Measurements from ENCODE around the gene CACUL1. TPM values are rescaled to one million over a fixed set of nuclear protein-coding genes. Genes with fewer than 3 reads are reported as not detected.
"Not testable (repeated sequence)": the region's sequence is repeated elsewhere in the genome, so short reads cannot be mapped to it uniquely, and the experiment has no call there.

Gene CACUL1
- total RNA-seq, 2 donors from 2014 or later: 37.9 to 49.3 TPM

DNA sequence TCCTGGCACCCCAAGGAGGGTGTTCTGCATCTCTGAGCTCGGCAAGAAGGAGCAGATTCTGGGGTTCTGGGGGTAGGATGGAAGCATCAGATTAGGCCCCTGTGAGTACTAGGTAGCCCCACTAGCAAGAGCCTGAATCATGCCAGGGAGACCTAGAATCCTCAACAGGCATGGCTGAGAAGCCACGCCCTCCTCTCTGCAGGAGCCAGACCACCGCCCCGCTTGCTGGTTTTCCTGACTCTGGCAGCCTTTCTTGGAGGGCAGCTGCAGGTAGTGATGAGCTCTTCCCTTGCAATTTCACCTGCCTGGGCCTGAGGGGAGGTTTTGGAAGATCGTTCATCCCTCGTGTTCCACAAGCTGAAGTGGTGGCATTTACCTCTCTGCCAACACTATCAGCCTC lies 90.4 kb downstream of the CACUL1 start:
- Histone ChIP-seq H3K9ac (ENCODE audit: low read depth in 2 of 2, low read length in 2 of 2) (no peak overlapping the region), H3K27ac (no peak overlapping the region), H3K4me3 (no peak overlapping the region), H3K4me1 (no peaks in the 10 kb centered on the region), H3K27me3 (no peaks in the 10 kb centered on the region), H3K9me3 (no peaks in the 10 kb centered on the region), H3K36me3 (no peaks in the 10 kb centered on the region)
- TF ChIP-seq, protein P1, sequence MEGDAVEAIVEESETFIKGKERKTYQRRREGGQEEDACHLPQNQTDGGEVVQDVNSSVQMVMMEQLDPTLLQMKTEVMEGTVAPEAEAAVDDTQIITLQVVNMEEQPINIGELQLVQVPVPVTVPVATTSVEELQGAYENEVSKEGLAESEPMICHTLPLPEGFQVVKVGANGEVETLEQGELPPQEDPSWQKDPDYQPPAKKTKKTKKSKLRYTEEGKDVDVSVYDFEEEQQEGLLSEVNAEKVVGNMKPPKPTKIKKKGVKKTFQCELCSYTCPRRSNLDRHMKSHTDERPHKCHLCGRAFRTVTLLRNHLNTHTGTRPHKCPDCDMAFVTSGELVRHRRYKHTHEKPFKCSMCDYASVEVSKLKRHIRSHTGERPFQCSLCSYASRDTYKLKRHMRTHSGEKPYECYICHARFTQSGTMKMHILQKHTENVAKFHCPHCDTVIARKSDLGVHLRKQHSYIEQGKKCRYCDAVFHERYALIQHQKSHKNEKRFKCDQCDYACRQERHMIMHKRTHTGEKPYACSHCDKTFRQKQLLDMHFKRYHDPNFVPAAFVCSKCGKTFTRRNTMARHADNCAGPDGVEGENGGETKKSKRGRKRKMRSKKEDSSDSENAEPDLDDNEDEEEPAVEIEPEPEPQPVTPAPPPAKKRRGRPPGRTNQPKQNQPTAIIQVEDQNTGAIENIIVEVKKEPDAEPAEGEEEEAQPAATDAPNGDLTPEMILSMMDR (IDR thresholded peaks at IDR 0.05): no peak
- intact Hi-C loops (cut with DNase I): no loop called here
- no peak for DNase-seq

DNA sequence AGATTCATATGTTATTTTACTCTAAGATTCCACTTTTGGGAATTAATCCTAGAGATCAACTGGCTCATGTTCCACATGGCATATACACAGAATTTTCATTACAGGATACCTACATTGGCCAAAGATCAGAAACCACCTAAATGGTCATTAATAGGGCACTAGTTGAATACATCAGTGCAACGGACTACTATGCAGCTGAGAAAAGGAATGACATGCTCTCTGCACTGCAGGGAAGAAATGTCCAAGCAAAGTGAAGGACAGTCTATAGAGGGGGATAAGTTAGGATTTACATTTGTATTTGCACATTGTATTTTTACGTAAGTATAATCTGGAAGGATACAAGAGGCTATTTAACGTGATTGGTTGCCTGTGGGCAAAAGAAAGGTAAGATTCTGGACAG lies 91.6 kb downstream of the CACUL1 start:
- H3K4me1 ChIP-seq: no peaks in the 10 kb centered on the region
- intact Hi-C loops (cut with DNase I): no loop called here
- no peak overlapping the region for H3K9ac ChIP-seq (ENCODE audit: low read depth in 2 of 2, low read length in 2 of 2)
- no peak for DNase-seq
- H3K27me3 ChIP-seq: no peaks in the 10 kb centered on the region
- no peaks in the 10 kb centered on the region for H3K36me3 ChIP-seq
- TF ChIP-seq, protein P1 (IDR thresholded peaks at IDR 0.05): no peak
- no peaks in the 10 kb centered on the region for H3K9me3 ChIP-seq
- no peak overlapping the region for H3K4me3 ChIP-seq
- H3K27ac ChIP-seq: no peak overlapping the region

DNA sequence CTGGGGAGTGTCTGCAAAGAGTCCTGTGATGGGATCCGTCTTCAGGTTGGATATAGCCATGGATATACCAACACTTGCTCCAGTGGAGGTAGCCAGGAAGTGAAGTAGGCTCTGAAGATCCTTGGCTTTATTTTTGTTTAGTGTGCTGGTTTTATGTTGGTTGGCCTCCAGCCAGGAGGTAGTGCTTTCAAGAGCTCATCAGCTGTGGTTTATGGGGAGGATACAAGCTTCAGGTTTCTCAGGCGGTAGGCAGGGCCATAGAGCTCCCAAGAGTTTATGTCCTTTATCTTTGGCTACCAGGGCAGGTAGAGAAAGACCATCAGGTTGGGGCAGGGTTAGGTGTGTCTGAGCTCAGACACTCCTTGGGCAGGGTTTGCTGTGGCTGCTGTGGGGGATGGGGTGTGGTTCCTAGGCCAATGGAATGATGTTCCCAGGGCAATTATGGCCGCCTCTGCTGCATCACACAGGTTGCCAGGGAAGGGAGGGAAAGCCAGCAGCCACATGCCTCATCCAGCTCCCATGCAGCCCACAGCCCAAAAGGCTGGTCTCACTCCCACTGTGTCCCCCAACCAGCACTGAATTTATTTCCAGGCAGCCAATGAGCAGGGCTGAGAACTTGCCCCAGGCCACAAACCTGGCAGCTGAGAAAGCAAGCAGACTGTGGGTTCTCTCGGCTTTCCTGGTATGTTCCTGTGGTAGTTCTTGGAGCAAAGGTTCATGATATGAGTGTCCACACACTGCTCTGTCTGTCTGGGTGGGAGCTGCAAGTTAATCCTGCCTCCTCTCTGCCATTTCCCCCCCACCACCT lies 92.3 kb downstream of the CACUL1 start:
- intact Hi-C loops (cut with DNase I): no loop called here
- DNase-seq: no peak

DNA sequence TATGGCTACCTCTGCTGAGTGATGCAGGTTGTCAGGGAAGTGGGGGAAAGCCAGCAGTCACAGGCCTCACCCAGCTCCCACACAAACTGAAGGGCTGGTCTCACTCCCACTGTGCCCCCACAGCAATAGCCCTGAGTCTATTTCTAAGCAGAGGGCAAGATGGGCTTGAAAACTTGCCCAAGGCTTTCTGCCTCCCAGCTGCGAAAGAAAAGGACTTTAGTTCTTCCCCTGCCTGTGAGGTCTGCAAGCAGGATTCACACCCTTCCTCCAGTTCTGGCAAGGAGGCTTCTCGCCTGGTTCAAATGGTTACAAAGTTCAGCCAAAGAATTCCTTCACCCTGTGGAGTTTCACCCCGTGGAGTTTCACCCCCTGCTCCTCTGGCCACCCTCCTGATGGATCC lies 96.0 kb downstream of the CACUL1 start:
- Histone ChIP-seq H3K9ac (ENCODE audit: low read depth in 2 of 2, low read length in 2 of 2) (no peak overlapping the region), H3K9me3 (no peaks in the 10 kb centered on the region), H3K4me1 (no peaks in the 10 kb centered on the region), H3K27ac (no peak overlapping the region), H3K36me3 (no peaks in the 10 kb centered on the region), H3K27me3 (no peaks in the 10 kb centered on the region), H3K4me3 (no peak overlapping the region)
- DNase-seq: no peak
- intact Hi-C loops (cut with DNase I): no loop called here
- TF ChIP-seq, protein P1 (IDR thresholded peaks at IDR 0.05): no peak

More for the DNA sequence above, 92.3 kb downstream of the CACUL1 start:
- no peaks in the 10 kb centered on the region for H3K4me1 ChIP-seq
- H3K36me3 ChIP-seq: no peaks in the 10 kb centered on the region
- H3K9me3 ChIP-seq: no peaks in the 10 kb centered on the region
- TF ChIP-seq, protein P1 (IDR thresholded peaks at IDR 0.05): no peak
- H3K27ac ChIP-seq: no peak overlapping the region
- H3K27me3 ChIP-seq: no peaks in the 10 kb centered on the region
- no peak overlapping the region for H3K9ac ChIP-seq (ENCODE audit: low read depth in 2 of 2, low read length in 2 of 2)
- no peak overlapping the region for H3K4me3 ChIP-seq

DNA sequence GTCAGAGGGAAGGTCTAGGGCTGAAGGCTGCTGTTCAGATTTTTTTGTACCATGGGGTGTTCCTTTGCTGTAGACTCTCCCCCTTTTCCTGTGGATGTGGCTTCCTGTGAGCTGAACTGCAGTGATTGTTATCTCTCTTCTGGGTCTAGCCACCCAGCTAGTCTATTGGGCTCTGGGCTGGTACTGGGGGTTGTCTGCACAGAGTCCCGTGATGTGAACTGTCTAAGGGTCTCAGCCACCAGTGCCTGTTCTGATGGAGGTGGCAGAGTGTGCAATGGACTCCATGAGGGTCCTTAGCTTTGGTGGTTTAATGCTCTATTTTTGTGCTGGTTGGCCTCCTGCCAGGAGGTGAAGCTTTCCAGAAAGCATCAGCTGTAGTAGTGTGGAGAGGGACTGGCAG lies 96.6 kb downstream of the CACUL1 start:
- H3K27ac ChIP-seq; intact Hi-C loops (cut with DNase I); H3K9ac ChIP-seq (ENCODE audit: low read depth in 2 of 2, low read length in 2 of 2); H3K4me3 ChIP-seq; H3K36me3 ChIP-seq; H3K9me3 ChIP-seq; DNase-seq; H3K27me3 ChIP-seq; H3K4me1 ChIP-seq: not testable (repeated sequence)

DNA sequence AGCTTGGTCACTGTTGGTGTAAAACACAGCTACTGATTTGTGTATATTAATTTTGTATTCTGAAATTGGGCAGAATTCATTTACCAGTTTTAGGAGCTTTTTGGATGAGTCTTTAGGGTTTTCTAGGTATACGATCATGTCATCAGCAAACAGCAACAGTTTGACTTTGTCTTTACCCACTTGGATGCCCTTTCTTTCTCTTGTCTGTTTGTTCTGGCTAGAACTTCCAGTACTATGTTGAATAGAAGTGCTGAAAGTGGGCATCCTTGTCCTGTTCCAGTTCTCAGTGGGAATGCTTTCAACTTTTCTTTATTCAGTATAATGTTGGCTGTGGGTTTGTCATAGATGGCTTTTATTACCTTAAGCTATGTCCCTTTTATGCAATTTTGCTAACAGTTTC lies 109.5 kb downstream of the CACUL1 start:
- H3K4me3 ChIP-seq; DNase-seq; H3K27ac ChIP-seq; H3K27me3 ChIP-seq; H3K36me3 ChIP-seq; H3K4me1 ChIP-seq; intact Hi-C loops (cut with DNase I); H3K9me3 ChIP-seq; H3K9ac ChIP-seq (ENCODE audit: low read depth in 2 of 2, low read length in 2 of 2): not testable (repeated sequence)
